GM12892 (cell line): ENCODE measurements around the gene FBLN1.

Experiments
- POLR2A ChIP-seq: IDR thresholded peaks from 2 replicates; pipeline ENCODE4 v1.6.1; 2011; ENCODE audit warnings: low read depth, low read length, control low read depth
- POLR2AphosphoS5 ChIP-seq: IDR thresholded peaks from 2 replicates; pipeline ENCODE4 v1.6.1; 2011; ENCODE audit warnings: low read depth, low read length, control low read depth
- TAF1 ChIP-seq: IDR thresholded peaks from 2 replicates; pipeline ENCODE4 v1.6.1; 2011; ENCODE audit warnings: low read depth, mild to moderate bottlenecking, control low read depth, low read length, borderline replicate concordance

GRCh38 chr22:45617948-45618347, 115.3 kb downstream of the FBLN1 start:
- no peak for TF ChIP-seq POLR2AphosphoS5
- no peak for TF ChIP-seq POLR2A
- TF ChIP-seq TAF1: no peak
